ENCODE measurements around the gene TXLNG. TPM values are rescaled to one million over a fixed set of nuclear protein-coding genes. Genes with fewer than 3 reads are reported as not detected.

The TXLNG gene
- total RNA-seq, 4 donors from 2014 or later: 6.4 to 14.9 (median 10.9) TPM

DNA sequence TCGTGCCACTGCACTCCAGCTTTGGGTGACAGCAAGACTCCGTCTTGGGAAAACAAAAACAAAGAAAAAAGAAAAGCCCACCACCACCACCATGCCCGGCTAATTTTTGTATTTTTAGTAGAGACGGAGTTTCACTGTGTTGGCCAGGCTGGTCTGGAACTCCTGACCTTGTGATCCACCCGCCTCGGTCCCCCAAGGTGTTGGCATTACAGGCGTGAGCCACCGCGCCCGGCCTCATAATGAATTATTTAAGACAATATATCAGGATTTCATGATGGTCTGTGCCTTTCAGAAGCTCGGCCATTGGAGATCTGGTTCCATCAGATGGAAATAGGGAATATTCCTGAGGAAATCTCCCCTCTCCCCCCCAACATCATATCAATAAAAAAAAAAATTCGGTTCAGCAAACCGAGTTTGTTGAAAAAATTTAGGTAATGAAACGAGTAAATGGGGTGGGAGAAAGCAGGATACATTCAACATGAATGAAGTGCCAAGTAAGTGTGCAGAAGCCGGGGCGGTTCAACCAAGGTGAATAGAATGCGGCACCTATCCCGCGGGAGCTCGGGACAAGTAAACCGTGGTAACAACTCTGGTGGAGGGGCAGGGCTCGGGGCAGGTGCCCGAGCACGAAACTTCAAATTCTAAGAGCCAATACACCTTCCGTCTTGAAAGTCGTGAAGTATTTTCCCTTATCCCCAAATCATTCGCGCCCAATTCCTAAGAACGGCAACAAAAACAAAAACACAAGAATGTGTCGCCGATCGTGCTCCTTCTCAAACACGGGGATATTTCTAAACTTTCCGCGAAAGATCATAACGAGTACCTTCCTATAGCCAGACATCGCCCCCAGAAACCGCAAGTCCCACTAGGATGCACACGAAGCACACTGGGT, 773 bp upstream of the TXLNG start:
- Histone ChIP-seq H3K27ac (peak overlapping the region; percentile 46 to 91 (median 76)), H3K27me3 (no peaks in the 10 kb centered on the region), H3K9me3 (no peaks in the 10 kb centered on the region), H3K4me1 (peaks cover 3 to 28% (median 12%) of the 10 kb centered on the region in 3 donors), H3K36me3 (no peaks in the 10 kb centered on the region), H3K4me3 (peak overlapping the region; percentile 65 to 74 (median 66))
- intact Hi-C loops (cut with DNase I): loop anchor here (10.0 kb wide), 1 partner anchor 61 kb away; no protein-coding TSS in a partner anchor
- no peak for DNase-seq
- TF ChIP-seq, protein P1, sequence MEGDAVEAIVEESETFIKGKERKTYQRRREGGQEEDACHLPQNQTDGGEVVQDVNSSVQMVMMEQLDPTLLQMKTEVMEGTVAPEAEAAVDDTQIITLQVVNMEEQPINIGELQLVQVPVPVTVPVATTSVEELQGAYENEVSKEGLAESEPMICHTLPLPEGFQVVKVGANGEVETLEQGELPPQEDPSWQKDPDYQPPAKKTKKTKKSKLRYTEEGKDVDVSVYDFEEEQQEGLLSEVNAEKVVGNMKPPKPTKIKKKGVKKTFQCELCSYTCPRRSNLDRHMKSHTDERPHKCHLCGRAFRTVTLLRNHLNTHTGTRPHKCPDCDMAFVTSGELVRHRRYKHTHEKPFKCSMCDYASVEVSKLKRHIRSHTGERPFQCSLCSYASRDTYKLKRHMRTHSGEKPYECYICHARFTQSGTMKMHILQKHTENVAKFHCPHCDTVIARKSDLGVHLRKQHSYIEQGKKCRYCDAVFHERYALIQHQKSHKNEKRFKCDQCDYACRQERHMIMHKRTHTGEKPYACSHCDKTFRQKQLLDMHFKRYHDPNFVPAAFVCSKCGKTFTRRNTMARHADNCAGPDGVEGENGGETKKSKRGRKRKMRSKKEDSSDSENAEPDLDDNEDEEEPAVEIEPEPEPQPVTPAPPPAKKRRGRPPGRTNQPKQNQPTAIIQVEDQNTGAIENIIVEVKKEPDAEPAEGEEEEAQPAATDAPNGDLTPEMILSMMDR (IDR thresholded peaks at IDR 0.05): no peak
- no peak for TF ChIP-seq POLR2A (IDR thresholded peaks at IDR 0.05)
- 14 to 17% methylated on average over 27 to 39 of the region's 39 CpGs for WGBS, 2 donors

DNA sequence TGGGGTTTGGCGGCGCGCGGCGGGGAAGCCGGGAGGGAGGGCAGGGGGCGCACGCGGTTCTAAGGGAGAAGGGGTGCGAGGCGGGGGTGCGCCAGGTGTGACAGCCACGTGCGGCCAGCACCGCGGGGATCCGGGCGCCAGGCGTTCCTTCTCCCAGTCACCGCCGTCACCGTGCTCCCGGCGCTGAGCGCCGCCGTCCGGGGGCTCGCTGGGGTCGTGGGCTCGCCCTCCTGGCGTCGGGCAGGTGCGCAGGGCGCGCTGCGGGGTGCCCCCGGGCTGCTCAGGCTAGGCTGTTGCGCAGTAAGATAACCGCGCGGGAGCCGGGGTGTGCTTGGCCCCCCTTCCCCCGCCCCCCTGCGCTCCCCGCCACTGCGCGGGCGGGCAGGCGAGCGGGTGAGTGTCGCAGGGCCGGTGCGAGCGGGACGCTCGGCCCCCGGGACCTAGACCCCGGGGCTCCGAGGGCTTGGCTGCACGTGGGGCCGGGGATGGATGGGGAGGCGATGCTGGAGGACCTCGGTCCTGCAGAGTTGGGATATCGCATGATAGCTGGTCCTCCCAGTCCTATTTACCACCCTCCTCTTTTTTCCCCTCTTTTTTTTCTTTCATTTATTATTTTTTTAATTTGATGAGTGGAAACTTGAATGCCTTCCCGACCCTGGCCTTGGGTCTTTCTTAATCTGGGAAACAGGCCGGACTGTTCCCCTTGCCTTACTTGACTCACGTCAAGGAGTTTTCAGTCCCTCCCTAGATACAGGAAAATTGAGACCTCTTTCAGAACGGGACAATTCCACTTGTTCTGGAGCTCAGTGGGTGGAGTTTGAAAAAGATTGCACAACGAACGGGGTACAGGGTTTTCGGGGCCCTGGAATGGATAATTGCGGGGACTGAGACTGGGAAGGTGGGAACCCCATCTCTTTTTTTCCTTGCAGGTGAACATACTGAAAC, 797 bp downstream of the TXLNG start:
- intact Hi-C loops (cut with DNase I): loop anchor here (10.0 kb wide), 1 partner anchor 62 kb away; no protein-coding TSS in a partner anchor

DNA sequence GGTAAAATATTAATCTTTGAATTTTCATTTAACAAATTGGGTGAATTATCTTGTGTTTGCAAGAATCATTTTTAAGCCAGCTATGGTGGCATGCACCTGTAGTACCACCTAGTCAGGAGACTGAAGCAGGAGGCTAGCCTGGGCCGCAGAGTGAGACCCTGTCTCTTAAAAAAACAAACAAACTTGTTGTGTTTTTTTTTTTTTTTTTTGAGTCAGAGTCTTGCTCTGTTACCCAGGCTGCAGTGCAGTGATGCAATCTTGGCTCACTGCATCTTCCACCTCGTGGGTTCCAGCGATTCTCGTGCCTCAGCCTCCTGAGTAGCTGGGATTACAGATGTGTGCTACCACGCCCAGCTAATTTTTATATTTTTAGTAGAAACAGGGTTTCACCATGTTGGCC, 2.2 kb downstream of the TXLNG start:
- TF ChIP-seq POLR2A (IDR thresholded peaks at IDR 0.05): no peak
- TF ChIP-seq, protein P1 (IDR thresholded peaks at IDR 0.05): no peak
- Histone ChIP-seq H3K4me1 (peaks cover 3 to 28% (median 12%) of the 10 kb centered on the region in 3 donors), H3K27ac (peak overlapping the region in 1 of 4 donors; percentile 84), H3K27me3 (no peaks in the 10 kb centered on the region), H3K36me3 (peaks cover 0 to under 1% (median 0%) of the 10 kb centered on the region in 3 donors), H3K4me3 (no peak overlapping the region), H3K9me3 (no peaks in the 10 kb centered on the region)
- no peak for DNase-seq
- 50 to 75% methylated on average over 5 of the region's 5 CpGs for WGBS, 2 donors
- intact Hi-C loops (cut with DNase I): loop anchor here (10.0 kb wide), 1 partner anchor 64 kb away; no protein-coding TSS in a partner anchor

More for the DNA sequence above, 797 bp downstream of the TXLNG start:
- 6 to 13% methylated on average over 8 to 20 of the region's 73 CpGs for WGBS, 2 donors
- Histone ChIP-seq H3K9me3 (no peaks in the 10 kb centered on the region), H3K36me3 (no peaks in the 10 kb centered on the region), H3K27ac (peak overlapping the region; percentile 81 to 91 (median 84)), H3K27me3 (no peaks in the 10 kb centered on the region), H3K4me1 (peaks cover 3 to 28% (median 12%) of the 10 kb centered on the region in 3 donors), H3K4me3 (peak overlapping the region; percentile 65 to 74 (median 66))
- DNase-seq: no peak
- TF ChIP-seq, protein P1 (IDR thresholded peaks at IDR 0.05): no peak
- TF ChIP-seq POLR2A (IDR thresholded peaks at IDR 0.05): no peak

GRCh38 chrX:16796298-16796697, 10.0 kb downstream of the TXLNG start:
- Histone ChIP-seq H3K4me3 (no peak overlapping the region), H3K36me3 (peaks cover 0 to 19% (median 0%) of the 10 kb centered on the region in 3 donors), H3K27me3 (no peaks in the 10 kb centered on the region), H3K27ac (no peak overlapping the region), H3K9me3 (no peaks in the 10 kb centered on the region), H3K4me1 (no peaks in the 10 kb centered on the region)
- WGBS, 2 donors: 93 to 100% methylated on average over 4 of the region's 4 CpGs
- DNase-seq: no peak
- TF ChIP-seq, protein P1 (IDR thresholded peaks at IDR 0.05): no peak
- no peak for TF ChIP-seq POLR2A (IDR thresholded peaks at IDR 0.05)
- intact Hi-C loops (cut with DNase I): no loop called here
